Measurements from ENCODE around the gene BNC2. TPM values are rescaled to one million over a fixed set of nuclear protein-coding genes. Genes with fewer than 3 reads are reported as not detected.

The BNC2 gene
- total and polyA plus RNA-seq, 2 of the 4 experiments (the other 2 are of a cell fraction): 15.5 to 45.2 TPM

GRCh38 chr9:16515207-16515606 is 355.3 kb downstream of the BNC2 start:
- peak; percentile 25 for DNase-seq
- in situ Hi-C loops (cut with MboI; ENCODE audit: low sequenced_read_pairs) (no loop called here), dilution Hi-C loops (cut with HindIII; ENCODE audit: low sequenced_read_pairs, unreplicated experiment) (no loop called here), intact Hi-C loops (cut with micrococcal nuclease) (loop anchor here (5.0 kb wide), 6 partner anchors 98 to 352 kb away; no protein-coding TSS in a partner anchor)
- POLR2A ChIA-PET (ENCODE audit: unreplicated experiment): interaction anchor here (0.7 kb wide), 1 partner anchor 10 kb away, joined by 10 read pairs; no protein-coding TSS in a partner anchor
- no peaks in the 10 kb centered on the region for H4K20me1 ChIP-seq (ENCODE audit: insufficient read depth, low read length)
- H2BK15ac ChIP-seq (ENCODE audit: low read depth, low read length): peak overlapping the region; percentile 87
- BruUV-seq (replicated peaks): no TSS peak
- H4K91ac ChIP-seq (ENCODE audit: insufficient read depth, low read depth, low read length): peak overlapping the region; percentile 95
- peak overlapping the region; percentile 93 for H3K4ac ChIP-seq (ENCODE audit: low read depth, low read length)
- peak overlapping the region; percentile 98 for H4K5ac ChIP-seq (ENCODE audit: low read depth, low read length)
- peak overlapping the region; percentile 74 for H3K9ac ChIP-seq (ENCODE audit: low read depth, low read length)
- peak; percentile 58 for ATAC-seq (ENCODE audit: low read depth)
- H3K9me3 ChIP-seq (ENCODE audit: control insufficient read depth, insufficient read depth, low read length): no peaks in the 10 kb centered on the region
- H3K36me3 ChIP-seq (ENCODE audit: control insufficient read depth, insufficient read depth, low read length): no peaks in the 10 kb centered on the region; the same call in 1 of the 2 replicates
- no peak overlapping the region for H3K4me3 ChIP-seq (ENCODE audit: insufficient read depth, low read depth, low read length)
- H2BK5ac ChIP-seq (ENCODE audit: low read depth, low read length, poor library complexity, severe bottlenecking): peak overlapping the region; percentile 75
- H2AFZ ChIP-seq (replicated peaks; ENCODE audit: low read length, poor library complexity): peak overlapping the region; percentile 72
- CTCF ChIA-PET: interaction anchor here (0.7 to 1.3 kb wide), 2 partner anchors 19 to 201 kb away, joined by 3 read pairs; no protein-coding TSS in a partner anchor
- H2AK5ac ChIP-seq (ENCODE audit: low read depth, low read length): peak overlapping the region; percentile 91
- peak overlapping the region; percentile 87 for H3K18ac ChIP-seq (ENCODE audit: low read depth, low read length)
- no peak for TF ChIP-seq MXI1 (IDR thresholded peaks at IDR 0.05; ENCODE audit: borderline replicate concordance, low read depth, low read length)
- no peak for TF ChIP-seq MAFK (IDR thresholded peaks at IDR 0.05; ENCODE audit: low read depth, low read length)
- no peak for TF ChIP-seq CHD1 (IDR thresholded peaks at IDR 0.05; ENCODE audit: low read depth, low read length)
- no peak for TF ChIP-seq NFE2L2 (IDR thresholded peaks at IDR 0.05; ENCODE audit: low read depth, low read length)
- no peak for TF ChIP-seq ELK1 (IDR thresholded peaks at IDR 0.05; ENCODE audit: borderline replicate concordance, low read depth, low read length)
- TF ChIP-seq RAD21 (IDR thresholded peaks at IDR 0.05; ENCODE audit: low read length): no peak
- TF ChIP-seq BHLHE40 (IDR thresholded peaks at IDR 0.05; ENCODE audit: low read depth, low read length): no peak
- TF ChIP-seq SMC3 (IDR thresholded peaks at IDR 0.05; ENCODE audit: low read depth, low read length): no peak
- no peak for TF ChIP-seq MAZ (IDR thresholded peaks at IDR 0.05; ENCODE audit: borderline replicate concordance, low read depth, low read length)
- no peak for TF ChIP-seq POLR2A (IDR thresholded peaks at IDR 0.05; ENCODE audit: low read depth, low read length)
- no peak for TF ChIP-seq RCOR1 (IDR thresholded peaks at IDR 0.05; ENCODE audit: insufficient replicate concordance, low read length)
- no peak for TF ChIP-seq CEBPB (IDR thresholded peaks at IDR 0.05; ENCODE audit: low read depth, low read length)
- 36% methylated on average over 4 of the region's 12 CpGs; no CpG with 5 or more reads in 1 of the 2 experiments for WGBS, 2 experiments (ENCODE audit: extremely low coverage in 2 of 2, insufficient read length in 1 of 2)
- H2AK9ac ChIP-seq (replicated peaks; ENCODE audit: low read depth, low read length, poor library complexity): peak overlapping the region; percentile 5
- H3K9me1 ChIP-seq (ENCODE audit: insufficient read depth, low read length): peaks cover 12% of the 10 kb centered on the region
- H3K4me2 ChIP-seq (ENCODE audit: low read depth, low read length): peak overlapping the region; percentile 40
- no peaks in the 10 kb centered on the region for H3K27me3 ChIP-seq (ENCODE audit: control insufficient read depth, insufficient read depth, low read length)
- H3K79me1 ChIP-seq (ENCODE audit: low read depth in 1 of 2, low read length in 2 of 2): peaks cover 20 to 59% of the 10 kb centered on the region in 2 experiments
- H3K23ac ChIP-seq (ENCODE audit: low read depth, low read length): peak overlapping the region; percentile 89; the same call in 1 of the 2 replicates
- peak overlapping the region; percentile 91 for H2BK120ac ChIP-seq (ENCODE audit: low read depth, low read length)
- peak overlapping the region; percentile 72 for H3K14ac ChIP-seq (replicated peaks; ENCODE audit: low read depth, low read length)
- H2BK20ac ChIP-seq (ENCODE audit: low read depth, low read length): peak overlapping the region; percentile 85
- peak overlapping the region; percentile 98 for H3K27ac ChIP-seq (ENCODE audit: insufficient read depth, low read length)
- H3K4me1 ChIP-seq (ENCODE audit: control insufficient read depth, insufficient read depth, low read length): peaks cover 18% of the 10 kb centered on the region
- H3K56ac ChIP-seq (ENCODE audit: extremely low read depth, insufficient read depth, low read length): peak overlapping the region; percentile 54; the same call in 1 of the 2 replicates
- peak overlapping the region; percentile 93 to 94 for H4K8ac ChIP-seq (ENCODE audit: low read depth in 2 of 2, low read length in 2 of 2)
